ENCODE data around the gene CAMK2D.

Gene CAMK2D

GRCh38 chr4:113596396-113596795 lies 165.1 kb downstream of the CAMK2D start:
- no peak for DNase-seq

GRCh38 chr4:113594231-113594556 lies 167.3 kb downstream of the CAMK2D start:
- no peak for DNase-seq

- DNase-seq: no peak
These were observed 167.9 kb downstream of the CAMK2D start for GRCh38 chr4:113593400-113594230.

GRCh38 chr4:113591982-113592381 lies 169.6 kb downstream of the CAMK2D start:
- DNase-seq: no peak

GRCh38 chr4:113588895-113589668 lies 172.5 kb downstream of the CAMK2D start:
- DNase-seq: no peak

DNA sequence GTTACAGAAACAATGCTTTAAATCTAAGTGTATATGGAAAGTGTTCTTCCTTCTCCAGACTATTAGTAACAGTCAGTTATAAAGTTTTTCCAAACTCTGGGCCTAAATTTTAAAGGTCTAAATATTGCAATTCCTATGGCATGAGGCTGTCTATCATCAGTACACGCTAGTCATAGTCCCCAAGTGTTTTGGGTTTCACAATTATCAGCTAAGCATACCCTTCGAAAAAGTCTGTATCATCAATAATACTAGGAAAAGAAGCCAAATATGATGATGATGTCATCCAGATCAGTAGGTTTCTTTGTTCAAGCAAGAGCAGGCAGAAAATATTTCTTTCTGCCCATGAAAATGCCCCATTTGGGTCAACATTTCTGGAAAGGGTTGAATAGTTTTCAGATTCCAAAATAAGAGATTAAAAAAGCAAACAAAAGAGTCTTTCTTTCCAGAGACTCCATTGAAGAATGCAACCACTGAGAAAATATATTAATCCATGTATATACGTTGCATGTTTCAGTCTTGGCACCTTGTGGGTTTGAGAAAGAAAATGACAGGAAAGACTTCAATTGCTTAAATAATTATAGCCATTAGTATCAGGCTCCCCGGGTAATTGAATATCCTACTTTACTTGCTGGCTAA lies 173.8 kb downstream of the CAMK2D start:
- no peak for DNase-seq

DNA sequence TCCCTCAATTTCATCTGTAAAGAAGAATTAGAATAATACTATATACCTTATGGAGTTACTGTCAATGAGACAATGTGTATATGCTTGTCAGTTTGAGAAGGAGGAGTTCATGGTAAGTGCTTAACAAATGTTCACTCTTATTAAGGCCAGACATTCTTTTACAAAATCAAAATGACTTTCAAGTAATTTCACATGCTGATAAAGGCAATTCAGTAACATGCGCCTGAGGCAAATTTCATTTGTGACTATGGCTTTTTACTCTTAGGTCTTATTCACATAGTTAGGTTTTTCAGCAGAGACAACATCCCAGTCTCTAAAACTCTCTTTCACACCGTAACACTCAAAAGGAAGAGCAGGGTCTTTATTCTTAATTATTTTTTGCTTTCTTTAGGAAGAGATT lies 174.4 kb downstream of the CAMK2D start:
- DNase-seq: no peak

DNA sequence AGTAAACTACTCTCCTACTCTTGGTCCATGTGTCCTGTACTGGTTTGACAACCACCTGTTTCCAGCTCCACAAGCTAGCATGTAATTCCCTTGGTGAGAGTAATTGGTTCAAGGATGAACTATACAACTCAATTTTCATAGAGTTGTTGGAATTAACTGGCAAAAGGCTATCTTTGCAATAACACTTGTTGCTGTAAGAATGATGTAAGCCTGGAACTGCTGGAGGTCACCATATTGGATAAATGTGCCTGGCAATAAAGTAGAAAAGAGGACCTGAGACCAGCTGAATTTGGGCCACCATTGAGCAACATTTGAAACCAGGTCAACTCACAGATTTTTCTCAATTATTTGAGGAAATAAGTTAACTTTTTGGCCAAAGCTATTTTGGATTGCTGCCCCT lies 175.5 kb downstream of the CAMK2D start:
- no peak for DNase-seq

DNA sequence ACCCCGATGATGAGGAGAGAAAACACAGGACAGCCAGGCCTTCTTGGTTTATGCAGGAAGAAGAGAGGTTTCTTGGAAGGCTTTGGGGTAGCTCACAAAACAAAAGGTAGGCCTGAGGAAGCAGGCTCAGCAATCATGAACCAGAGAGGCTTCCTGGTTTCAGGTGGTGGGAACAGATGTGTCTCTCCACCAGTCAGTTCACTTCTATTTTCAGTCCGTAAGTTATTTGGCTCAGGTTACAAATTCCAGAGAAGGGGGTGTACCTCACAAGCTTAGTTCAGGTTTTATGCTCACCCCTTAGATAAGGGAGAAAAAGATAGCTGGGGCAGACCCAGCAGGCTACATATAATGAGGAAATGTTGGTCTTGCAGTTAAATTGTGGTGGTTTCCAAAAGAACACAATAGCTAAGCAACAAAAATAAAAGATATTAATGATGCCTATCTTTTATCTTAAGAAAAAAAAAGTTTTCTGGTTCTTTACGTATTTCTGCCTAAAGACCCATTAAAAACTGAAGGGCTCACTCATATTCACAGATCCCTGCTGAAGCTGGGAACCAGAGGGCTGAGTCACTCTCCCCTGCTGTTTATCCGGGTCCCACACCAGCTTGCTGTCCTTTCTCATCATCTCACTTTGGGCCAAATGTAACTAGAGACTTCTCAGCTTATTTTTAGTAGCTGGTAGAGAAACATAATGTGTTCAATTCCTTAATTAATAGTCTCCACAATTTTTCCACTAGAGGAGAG lies 177.0 kb downstream of the CAMK2D start:
- no peak for DNase-seq

- DNase-seq: no peak
These were observed 178.8 kb downstream of the CAMK2D start for GRCh38 chr4:113582737-113583136.

- DNase-seq: no peak
These were observed 182.2 kb downstream of the CAMK2D start for GRCh38 chr4:113579360-113579759.

GRCh38 chr4:113576947-113577678 lies 184.4 kb downstream of the CAMK2D start:
- no peak for DNase-seq

- DNase-seq: no peak
These were observed 186.1 kb downstream of the CAMK2D start for GRCh38 chr4:113575401-113575800.

GRCh38 chr4:113574636-113575103 lies 186.9 kb downstream of the CAMK2D start:
- DNase-seq: no peak

DNA sequence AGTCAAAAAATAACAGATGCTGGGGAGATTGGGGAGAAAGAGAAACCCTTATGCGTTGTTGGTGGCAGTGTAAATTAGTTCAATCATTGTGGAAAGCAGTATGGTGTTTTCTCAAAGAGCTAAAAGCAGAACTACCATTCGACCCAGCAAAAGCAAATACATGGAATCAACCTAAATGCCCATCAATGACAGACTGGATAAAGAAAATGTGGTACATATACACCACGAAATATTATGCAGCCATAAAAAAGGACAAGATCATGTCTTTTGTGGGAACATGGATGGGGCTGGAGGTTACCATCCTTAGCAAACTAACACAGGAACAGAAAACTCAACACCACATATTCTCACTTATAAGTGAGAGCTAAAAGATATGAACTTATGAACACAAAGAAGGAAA lies 188.9 kb downstream of the CAMK2D start:
- no peak for DNase-seq

GRCh38 chr4:113566015-113566795 lies 195.3 kb downstream of the CAMK2D start:
- DNase-seq: no peak

- no peak for DNase-seq
These were observed 195.9 kb downstream of the CAMK2D start for GRCh38 chr4:113565702-113566012.

- no peak for DNase-seq
These were observed 197.0 kb downstream of the CAMK2D start for GRCh38 chr4:113564493-113564892.

- no peak for DNase-seq
These were observed 197.7 kb downstream of the CAMK2D start for GRCh38 chr4:113563691-113564378.

- no peak for DNase-seq
These were observed 199.8 kb downstream of the CAMK2D start for GRCh38 chr4:113561758-113562157.

DNA sequence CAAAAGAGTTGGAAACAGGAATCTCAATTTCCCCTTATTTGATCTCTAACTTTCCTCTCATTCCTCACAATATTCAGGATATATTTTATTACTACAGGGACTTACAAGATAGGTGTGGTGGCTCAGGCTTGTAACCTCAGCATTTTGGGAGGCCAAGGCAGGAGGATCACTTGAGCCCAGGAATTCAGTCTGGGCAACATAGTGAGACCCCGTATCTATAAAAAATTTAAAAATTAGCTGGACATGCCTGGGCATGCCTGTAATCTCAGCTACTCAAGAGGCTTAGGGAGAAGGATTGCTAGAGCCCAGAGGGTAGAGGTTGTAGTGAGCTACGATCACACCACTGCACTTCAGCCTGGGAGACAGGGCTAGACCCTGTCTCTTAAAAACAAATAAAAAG lies 200.4 kb downstream of the CAMK2D start:
- no peak for DNase-seq
